HepG2 (cell line): ENCODE measurements around the gene ZNF264. TPM values are rescaled to one million over a fixed set of nuclear protein-coding genes. Genes with fewer than 3 reads are reported as not detected.

Experiments used
- HMGXB3 ChIP-seq: sonication (generic); formaldehyde crosslinking; IDR thresholded peaks from 2 replicates; pipeline ENCODE4 v1.4.0; 2020; ENCODE audit warnings: missing genetic modification reagents, borderline replicate concordance
- NFE2 ChIP-seq: sonication (generic); formaldehyde crosslinking; IDR thresholded peaks from 2 replicates; pipeline ENCODE4 v1.4.0; 2020; ENCODE audit warnings: missing genetic modification reagents
- NR2F6 ChIP-seq, 2 experiments: IDR thresholded peaks; 2 replicates each; pipeline ENCODE4 v1.6.1; 2016; ENCODE audit warnings: antibody characterized with exemption in 1 of 2, mild to moderate bottlenecking in 1 of 2
- PATZ1 ChIP-seq: sonication (generic); formaldehyde crosslinking; IDR thresholded peaks from 2 replicates; pipeline ENCODE4 v1.4.0; 2020; ENCODE audit warnings: missing genetic modification reagents
- RFXANK ChIP-seq: IDR thresholded peaks from 2 replicates; pipeline ENCODE4 v1.6.1; 2016
- ZNF12 ChIP-seq: sonication (generic); formaldehyde crosslinking; IDR thresholded peaks from 2 replicates; pipeline ENCODE4 v1.5.0; 2020; ENCODE audit warnings: missing genetic modification reagents
- ZNF235 ChIP-seq: sonication (generic); formaldehyde crosslinking; IDR thresholded peaks from 2 replicates; pipeline ENCODE4 v1.8.1; 2023; ENCODE audit warnings: mild to moderate bottlenecking, missing genetic modification reagents, borderline replicate concordance
- ZNF337 ChIP-seq: sonication (generic); formaldehyde crosslinking; IDR thresholded peaks from 2 replicates; pipeline ENCODE4 v1.5.1; 2020; ENCODE audit warnings: missing genetic modification reagents, low read depth, mild to moderate bottlenecking, borderline replicate concordance
- ZNF660 ChIP-seq: sonication (generic); formaldehyde crosslinking; IDR thresholded peaks from 2 replicates; pipeline ENCODE4 v1.5.1; 2020; ENCODE audit warnings: mild to moderate bottlenecking, low read depth, missing genetic modification reagents, borderline replicate concordance
- ZNF781 ChIP-seq: sonication (generic); formaldehyde crosslinking; IDR thresholded peaks from 2 replicates; pipeline ENCODE4 v1.5.1; 2020; ENCODE audit warnings: borderline replicate concordance, mild to moderate bottlenecking, missing genetic modification reagents; ENCODE audit errors: not compliant biosample characterization
- polyA plus RNA-seq, 8 experiments: library from polyadenylated mRNA; depleted of rRNA in 3 of 8; stranded (reverse) in 7 of 8; unstranded in 1 of 8; fragments of >200 nt; fragmentation: Illumina TruSeq in 4 of 8; extraction: Trizol in 4 of 8; gene quantifications; 2 replicates each; pipeline versions ENCODE4 v1.2.1 to v1.2.3, GENCODE V29; 2011 to 2016; ENCODE audit warnings: low read depth in 4 of 8, missing spikeins in 1 of 8, mixed read lengths in 1 of 8; ENCODE audit not compliant: insufficient read depth in 1 of 8
- total RNA-seq, 5 experiments: library from RNA; depleted of rRNA; stranded (reverse); fragments of >200 nt; fragmentation: Illumina TruSeq; extraction: Trizol; gene quantifications; 2 replicates each; pipeline ENCODE4 v1.2.3, GENCODE V29; 2016; ENCODE audit warnings: low read depth in 1 of 5
- TF ChIP-seq, protein P1 (sequence below): IDR thresholded peaks from 2 replicates; pipeline ENCODE4 v1.6.1; 2016; ENCODE audit warnings: low read depth
- TF ChIP-seq, protein P2 (sequence below): sonication (generic); formaldehyde crosslinking; IDR thresholded peaks from 2 replicates; pipeline ENCODE4 v1.5.1; 2020; ENCODE audit warnings: missing genetic modification reagents, mild to moderate bottlenecking, borderline replicate concordance
- TF ChIP-seq, protein P3 (sequence below): sonication (generic); formaldehyde crosslinking; IDR thresholded peaks from 2 replicates; pipeline ENCODE4 v1.4.0; 2020; ENCODE audit warnings: mild to moderate bottlenecking, missing genetic modification reagents

Gene ZNF264
- total and polyA plus RNA-seq, 2 of the 13 experiments (the other 11 are each of a cell fraction or from before 2014, with no cell fraction given): 3.5 to 17.6 TPM

- TF ChIP-seq HMGXB3 (CRISPR knock-in tag): no peak
- no peak for TF ChIP-seq ZNF235 (CRISPR knock-in tag)
- TF ChIP-seq ZNF781: no peak
- no peak for TF ChIP-seq ZNF660 (CRISPR knock-in tag)
- TF ChIP-seq RFXANK (CRISPR knock-in tag): no peak
- no peak for TF ChIP-seq PATZ1
- no peak for TF ChIP-seq NFE2 (CRISPR knock-in tag)
- TF ChIP-seq, protein P1, sequence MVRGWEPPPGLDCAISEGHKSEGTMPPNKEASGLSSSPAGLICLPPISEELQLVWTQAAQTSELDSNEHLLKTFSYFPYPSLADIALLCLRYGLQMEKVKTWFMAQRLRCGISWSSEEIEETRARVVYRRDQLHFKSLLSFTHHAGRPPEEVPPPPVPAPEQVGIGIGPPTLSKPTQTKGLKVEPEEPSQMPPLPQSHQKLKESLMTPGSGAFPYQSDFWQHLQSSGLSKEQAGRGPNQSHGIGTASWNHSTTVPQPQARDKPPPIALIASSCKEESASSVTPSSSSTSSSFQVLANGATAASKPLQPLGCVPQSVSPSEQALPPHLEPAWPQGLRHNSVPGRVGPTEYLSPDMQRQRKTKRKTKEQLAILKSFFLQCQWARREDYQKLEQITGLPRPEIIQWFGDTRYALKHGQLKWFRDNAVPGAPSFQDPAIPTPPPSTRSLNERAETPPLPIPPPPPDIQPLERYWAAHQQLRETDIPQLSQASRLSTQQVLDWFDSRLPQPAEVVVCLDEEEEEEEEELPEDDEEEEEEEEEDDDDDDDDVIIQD (CRISPR knock-in tag): no peak
- 0 out of 2 replicates have a peak, but pooled peaks have one; percentile 23 for TF ChIP-seq ZNF12 (CRISPR knock-in tag)
- TF ChIP-seq, protein P2, sequence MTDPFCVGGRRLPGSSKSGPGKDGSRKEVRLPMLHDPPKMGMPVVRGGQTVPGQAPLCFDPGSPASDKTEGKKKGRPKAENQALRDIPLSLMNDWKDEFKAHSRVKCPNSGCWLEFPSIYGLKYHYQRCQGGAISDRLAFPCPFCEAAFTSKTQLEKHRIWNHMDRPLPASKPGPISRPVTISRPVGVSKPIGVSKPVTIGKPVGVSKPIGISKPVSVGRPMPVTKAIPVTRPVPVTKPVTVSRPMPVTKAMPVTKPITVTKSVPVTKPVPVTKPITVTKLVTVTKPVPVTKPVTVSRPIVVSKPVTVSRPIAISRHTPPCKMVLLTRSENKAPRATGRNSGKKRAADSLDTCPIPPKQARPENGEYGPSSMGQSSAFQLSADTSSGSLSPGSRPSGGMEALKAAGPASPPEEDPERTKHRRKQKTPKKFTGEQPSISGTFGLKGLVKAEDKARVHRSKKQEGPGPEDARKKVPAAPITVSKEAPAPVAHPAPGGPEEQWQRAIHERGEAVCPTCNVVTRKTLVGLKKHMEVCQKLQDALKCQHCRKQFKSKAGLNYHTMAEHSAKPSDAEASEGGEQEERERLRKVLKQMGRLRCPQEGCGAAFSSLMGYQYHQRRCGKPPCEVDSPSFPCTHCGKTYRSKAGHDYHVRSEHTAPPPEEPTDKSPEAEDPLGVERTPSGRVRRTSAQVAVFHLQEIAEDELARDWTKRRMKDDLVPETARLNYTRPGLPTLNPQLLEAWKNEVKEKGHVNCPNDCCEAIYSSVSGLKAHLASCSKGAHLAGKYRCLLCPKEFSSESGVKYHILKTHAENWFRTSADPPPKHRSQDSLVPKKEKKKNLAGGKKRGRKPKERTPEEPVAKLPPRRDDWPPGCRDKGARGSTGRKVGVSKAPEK (CRISPR knock-in tag): no peak
- no peak for TF ChIP-seq ZNF337 (CRISPR knock-in tag)
- TF ChIP-seq, protein P3, sequence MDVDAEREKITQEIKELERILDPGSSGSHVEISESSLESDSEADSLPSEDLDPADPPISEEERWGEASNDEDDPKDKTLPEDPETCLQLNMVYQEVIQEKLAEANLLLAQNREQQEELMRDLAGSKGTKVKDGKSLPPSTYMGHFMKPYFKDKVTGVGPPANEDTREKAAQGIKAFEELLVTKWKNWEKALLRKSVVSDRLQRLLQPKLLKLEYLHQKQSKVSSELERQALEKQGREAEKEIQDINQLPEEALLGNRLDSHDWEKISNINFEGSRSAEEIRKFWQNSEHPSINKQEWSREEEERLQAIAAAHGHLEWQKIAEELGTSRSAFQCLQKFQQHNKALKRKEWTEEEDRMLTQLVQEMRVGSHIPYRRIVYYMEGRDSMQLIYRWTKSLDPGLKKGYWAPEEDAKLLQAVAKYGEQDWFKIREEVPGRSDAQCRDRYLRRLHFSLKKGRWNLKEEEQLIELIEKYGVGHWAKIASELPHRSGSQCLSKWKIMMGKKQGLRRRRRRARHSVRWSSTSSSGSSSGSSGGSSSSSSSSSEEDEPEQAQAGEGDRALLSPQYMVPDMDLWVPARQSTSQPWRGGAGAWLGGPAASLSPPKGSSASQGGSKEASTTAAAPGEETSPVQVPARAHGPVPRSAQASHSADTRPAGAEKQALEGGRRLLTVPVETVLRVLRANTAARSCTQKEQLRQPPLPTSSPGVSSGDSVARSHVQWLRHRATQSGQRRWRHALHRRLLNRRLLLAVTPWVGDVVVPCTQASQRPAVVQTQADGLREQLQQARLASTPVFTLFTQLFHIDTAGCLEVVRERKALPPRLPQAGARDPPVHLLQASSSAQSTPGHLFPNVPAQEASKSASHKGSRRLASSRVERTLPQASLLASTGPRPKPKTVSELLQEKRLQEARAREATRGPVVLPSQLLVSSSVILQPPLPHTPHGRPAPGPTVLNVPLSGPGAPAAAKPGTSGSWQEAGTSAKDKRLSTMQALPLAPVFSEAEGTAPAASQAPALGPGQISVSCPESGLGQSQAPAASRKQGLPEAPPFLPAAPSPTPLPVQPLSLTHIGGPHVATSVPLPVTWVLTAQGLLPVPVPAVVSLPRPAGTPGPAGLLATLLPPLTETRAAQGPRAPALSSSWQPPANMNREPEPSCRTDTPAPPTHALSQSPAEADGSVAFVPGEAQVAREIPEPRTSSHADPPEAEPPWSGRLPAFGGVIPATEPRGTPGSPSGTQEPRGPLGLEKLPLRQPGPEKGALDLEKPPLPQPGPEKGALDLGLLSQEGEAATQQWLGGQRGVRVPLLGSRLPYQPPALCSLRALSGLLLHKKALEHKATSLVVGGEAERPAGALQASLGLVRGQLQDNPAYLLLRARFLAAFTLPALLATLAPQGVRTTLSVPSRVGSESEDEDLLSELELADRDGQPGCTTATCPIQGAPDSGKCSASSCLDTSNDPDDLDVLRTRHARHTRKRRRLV (CRISPR knock-in tag): no peak
- no peak for TF ChIP-seq NR2F6 (IDR thresholded peaks at IDR 0.05)
- no peak for TF ChIP-seq NR2F6 (CRISPR knock-in tag; IDR thresholded peaks at IDR 0.05)
Observed at GRCh38 chr19:57245959-57246358, 54.7 kb downstream of the ZNF264 start (continued).
